Endothelial cell of umbilical vein (primary cell): ENCODE results near the gene SULT1E1. TPM values are rescaled to one million over a fixed set of nuclear protein-coding genes. Genes with fewer than 3 reads are reported as not detected.
A peak's percentile ranks its signal among the peaks of the same experiment; 100 is the strongest.

Experiments used
- BruUV-seq: library from RNA; stranded (reverse); fragments of 400-500 nt; replicated peaks from 2 replicates; lab custom pipeline; 2021; lab: Mats Ljungman, UMichigan
- CTCF ChIA-PET: fragments of 300-600, 350-600 bp; sonication (Branson Sonifier 250); formaldehyde crosslinking; loops from one replicate; lab custom pipeline; 2021; ENCODE audit warnings: antibody characterized with exemption, inconsistent platforms; lab: Charles Lee
- POLR2A ChIA-PET: fragments of 300-600, 350-600 bp; sonication (Branson Sonifier 250); formaldehyde crosslinking; loops from one replicate; lab custom pipeline; 2021; ENCODE audit warnings: antibody characterized with exemption, inconsistent platforms; lab: Charles Lee
- DNase-seq: peaks from one replicate; pipeline ENCODE4 v3.0.0-alpha.2; 2011; ENCODE audit warnings: low read depth, low spot score
- FAIRE-seq: peaks from 2 replicates; lab custom pipeline; 2011; peaks lifted over from hg19 to GRCh38; lab: Jason Lieb, UNC
- H2AFZ ChIP-seq: 2 replicates; pipeline ENCODE4 v1.6.0; 2012; ENCODE audit warnings: low read depth, low read length, control low read depth, inconsistent platforms
- H3K27ac ChIP-seq: 2 replicates; pipeline ENCODE4 v1.5.1; 2011; ENCODE audit warnings: low read depth, mild to moderate bottlenecking, control low read depth, low read length, moderate library complexity; ENCODE audit not compliant: insufficient read depth
- H3K27me3 ChIP-seq, 2 experiments: 2 replicates each; pipeline versions ENCODE4 v1.6.0 to v1.6.1; 2011; ENCODE audit warnings: low read length in 2 of 2, mixed read lengths in 1 of 2; ENCODE audit not compliant: control insufficient read depth in 2 of 2, insufficient read depth in 2 of 2
- H3K36me3 ChIP-seq, 2 experiments: 2 replicates in 1 of 2; 3 replicates in 1 of 2; pipeline ENCODE4 v1.5.1; 2011; ENCODE audit warnings: low read length in 2 of 2, mild to moderate bottlenecking in 1 of 2, moderate library complexity in 1 of 2; ENCODE audit not compliant: control insufficient read depth in 2 of 2, insufficient read depth in 2 of 2; ENCODE audit errors: extremely low read depth in 1 of 2
- H3K4me1 ChIP-seq: 3 replicates; pipeline ENCODE4 v1.5.1; 2011; ENCODE audit warnings: mild to moderate bottlenecking, low read length; ENCODE audit not compliant: control insufficient read depth, insufficient read depth; ENCODE audit errors: extremely low read depth
- H3K4me2 ChIP-seq: 2 replicates; pipeline ENCODE4 v1.6.1; 2011; ENCODE audit warnings: low read length, control low read depth, mixed read lengths; ENCODE audit not compliant: insufficient read depth
- H3K4me3 ChIP-seq, 3 experiments: fragments of 200-600 bp in 1 of 3; sonication (generic), shearing (Covaris generic) in 1 of 3; replicated peaks in 1 of 3; 2 replicates each; pipeline ENCODE4 v1.5.1; 2011 to 2016; ENCODE audit warnings: control low read depth in 3 of 3, low read length in 3 of 3, mild to moderate bottlenecking in 2 of 3, inconsistent platforms in 1 of 3, low read depth in 1 of 3, moderate library complexity in 1 of 3; ENCODE audit not compliant: insufficient read depth in 1 of 3
- H3K79me2 ChIP-seq: 2 replicates; pipeline ENCODE4 v1.6.0; 2012; ENCODE audit warnings: low read length, inconsistent platforms; ENCODE audit not compliant: control insufficient read depth, insufficient read depth
- H3K9ac ChIP-seq: replicated peaks from 2 replicates; pipeline ENCODE3; 2011; ENCODE audit warnings: low read length, control low read depth; ENCODE audit not compliant: insufficient read depth; ENCODE audit errors: extremely low read depth
- H3K9me1 ChIP-seq: replicated peaks from 3 replicates; pipeline ENCODE4 v1.6.0; 2011; ENCODE audit warnings: mild to moderate bottlenecking, low read length; ENCODE audit not compliant: control insufficient read depth, insufficient read depth; ENCODE audit errors: extremely low read depth
- H3K9me3 ChIP-seq: replicated peaks from 2 replicates; pipeline ENCODE4 v1.5.1; 2012; ENCODE audit warnings: low read length, inconsistent platforms; ENCODE audit not compliant: control insufficient read depth, insufficient read depth
- H4K20me1 ChIP-seq: replicated peaks from 2 replicates; pipeline ENCODE3; 2011; ENCODE audit warnings: mild to moderate bottlenecking, low read length; ENCODE audit not compliant: control insufficient read depth, insufficient read depth; ENCODE audit errors: extremely low read depth
- EZH2 ChIP-seq: IDR thresholded peaks from 2 replicates; pipeline ENCODE4 v1.6.1; 2012; ENCODE audit warnings: borderline replicate concordance, low read depth, mild to moderate bottlenecking, moderate library complexity, low read length, inconsistent platforms; ENCODE audit not compliant: severe bottlenecking
- FOS ChIP-seq: IDR thresholded peaks from 2 replicates; pipeline ENCODE4 v1.6.1; 2011; ENCODE audit warnings: mild to moderate bottlenecking, low read length, moderate library complexity, borderline replicate concordance; ENCODE audit not compliant: insufficient read depth
- GATA2 ChIP-seq: IDR thresholded peaks from 2 replicates; pipeline ENCODE4 v1.7.0; 2011; ENCODE audit warnings: low read depth, mild to moderate bottlenecking, moderate library complexity, mixed read lengths, low read length; ENCODE audit not compliant: insufficient read length, insufficient read depth
- JUN ChIP-seq: IDR thresholded peaks from 2 replicates; pipeline ENCODE4 v1.6.1; 2011; ENCODE audit warnings: borderline replicate concordance, low read depth; ENCODE audit not compliant: insufficient read length, insufficient read depth
- MYC ChIP-seq: IDR thresholded peaks from one replicate; pipeline ENCODE4 v1.6.1; 2011; ENCODE audit warnings: mild to moderate bottlenecking, low read depth, low read length
- POLR2A ChIP-seq: IDR thresholded peaks from 2 replicates; pipeline ENCODE4 v1.6.1; 2012; ENCODE audit warnings: low read depth, mild to moderate bottlenecking, control low read depth, low read length
- POLR2AphosphoS5 ChIP-seq: IDR thresholded peaks from 2 replicates; pipeline ENCODE4 v1.6.1; 2012; ENCODE audit warnings: low read depth, mild to moderate bottlenecking, control low read depth, low read length, moderate library complexity; ENCODE audit not compliant: insufficient read depth
- dilution Hi-C: fragments of 300-500 bp; cut with MboI; formaldehyde crosslinking; loops from one replicate; pipeline ENCODE4 v1.15.0; 2019; ENCODE audit warnings: low sequenced_read_pairs; ENCODE audit not compliant: extremely low pct_ligation_motif_present
- intact Hi-C: fragments of 100-400 bp; cut with micrococcal nuclease; formaldehyde crosslinking; loops from one replicate; pipeline ENCODE4 v1.10.0; 2022
- polyA plus RNA-seq, 4 experiments: library from polyadenylated mRNA; depleted of rRNA in 3 of 4; stranded (reverse) in 3 of 4; unstranded in 1 of 4; fragments of >200 nt; gene quantifications; 2 replicates each; pipeline versions ENCODE4 v1.2.1 to v1.2.3, GENCODE V29; 2011 to 2012; ENCODE audit warnings: missing spikeins in 1 of 4
- total RNA-seq: library from RNA; stranded (reverse); gene quantifications from 2 replicates; pipeline ENCODE4 v1.2.3, GENCODE V29; 2021
- TF ChIP-seq, protein P1 (sequence below): IDR thresholded peaks from 2 replicates; pipeline ENCODE4 v1.6.1; 2011; ENCODE audit not compliant: insufficient read depth, insufficient read length
- TF ChIP-seq, protein P2 (sequence below), 2 donors: IDR thresholded peaks; 1 replicate in 1 of 2; 2 replicates in 1 of 2; pipeline ENCODE4 v1.5.1; 2011; ENCODE audit warnings: low read length in 2 of 2, mild to moderate bottlenecking in 2 of 2, moderate library complexity in 2 of 2, control low read depth in 1 of 2, inconsistent platforms in 1 of 2, low read depth in 1 of 2; ENCODE audit not compliant: insufficient read depth in 1 of 2; ENCODE audit errors: extremely low read depth in 1 of 2

The SULT1E1 gene
- total and polyA plus RNA-seq, 2 donors (not counting 3 experiments of a cell fraction or from before 2014, with no cell fraction given) = 25.8 to 34.5 TPM

DNA sequence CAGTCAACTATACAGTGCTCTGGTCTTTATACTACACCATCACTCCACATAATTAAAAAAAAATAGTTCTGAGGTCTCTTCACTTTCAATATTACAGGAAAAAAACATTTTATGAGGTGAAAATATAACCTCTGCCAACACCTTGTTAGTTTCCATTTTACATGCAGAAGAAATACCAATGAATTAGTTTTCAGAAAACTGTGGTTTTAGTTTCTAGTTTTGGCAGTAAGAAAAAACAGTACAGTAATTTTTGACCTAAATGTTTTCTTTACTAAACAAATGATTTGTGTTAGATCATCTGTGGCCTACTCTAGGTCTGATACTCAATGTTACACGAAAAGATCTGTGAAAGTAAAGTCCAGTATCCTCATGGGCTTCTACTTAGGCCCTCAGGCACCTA is 10.0 kb downstream of the SULT1E1 start:
- intact Hi-C loops = no loop called here
- Histone ChIP-seq H3K36me3 (no peaks in the 10 kb centered on the region), H3K4me3 (no peak overlapping the region), H3K4me2 (no peak overlapping the region), H3K27ac (no peak overlapping the region), H3K4me1 (peaks cover 11% of the 10 kb centered on the region), H2AFZ (no peak overlapping the region), H4K20me1 (no peaks in the 10 kb centered on the region), H3K9me3 (no peaks in the 10 kb centered on the region), H3K27me3 (no peaks in the 10 kb centered on the region), H3K79me2 (no peaks in the 10 kb centered on the region), H3K9me1 (no peaks in the 10 kb centered on the region), H3K9ac (no peak overlapping the region)
- CTCF ChIA-PET = interaction anchor here (0.8 to 1.3 kb wide), 3 partner anchors 18 to 47 kb away, joined by 3 read pairs; no protein-coding TSS in a partner anchor
- BruUV-seq = no TSS peak
- DNase-seq (no peak), FAIRE-seq (no peak)
- dilution Hi-C loops = no loop called here
- POLR2A ChIA-PET = no interaction called here
- TF ChIP-seq FOS = no peak
- TF ChIP-seq MYC = no peak
- no peak for TF ChIP-seq GATA2
- no peak for TF ChIP-seq POLR2AphosphoS5
- TF ChIP-seq, protein P1, sequence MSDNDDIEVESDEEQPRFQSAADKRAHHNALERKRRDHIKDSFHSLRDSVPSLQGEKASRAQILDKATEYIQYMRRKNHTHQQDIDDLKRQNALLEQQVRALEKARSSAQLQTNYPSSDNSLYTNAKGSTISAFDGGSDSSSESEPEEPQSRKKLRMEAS = no peak
- no peak for TF ChIP-seq JUN
- no peak for TF ChIP-seq POLR2A
- no peak for TF ChIP-seq EZH2

DNA sequence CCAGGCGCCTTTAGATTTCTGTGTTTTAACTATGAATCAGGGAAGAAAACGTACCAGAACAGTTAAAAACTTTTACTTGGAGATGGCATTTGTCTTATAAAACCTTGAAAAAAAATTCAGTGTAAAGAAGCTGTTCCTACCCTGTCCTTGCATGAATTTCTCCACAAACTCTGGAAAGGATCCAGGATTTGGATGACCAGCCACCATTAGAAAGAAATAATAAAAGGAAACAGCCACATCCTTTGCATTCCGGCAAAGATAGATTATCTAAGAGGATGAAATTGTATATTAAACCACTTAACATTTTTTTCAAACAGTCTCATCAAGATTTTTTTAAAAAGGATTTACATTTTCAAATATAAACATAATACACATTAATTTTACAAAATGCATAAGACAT is 10.6 kb downstream of the SULT1E1 start:
- no peaks in the 10 kb centered on the region for H3K27me3 ChIP-seq
- H3K27ac ChIP-seq = no peak overlapping the region
- no peak overlapping the region for H3K4me3 ChIP-seq
- no peaks in the 10 kb centered on the region for H3K36me3 ChIP-seq
- DNase-seq (peak; percentile 74), FAIRE-seq (peak; percentile 75)
- H3K9me1 ChIP-seq = no peaks in the 10 kb centered on the region
- H3K4me2 ChIP-seq = peak overlapping the region; percentile 62
- TF ChIP-seq POLR2AphosphoS5 (no peak), MYC (no peak), FOS (no peak), GATA2 (no peak), JUN (no peak), POLR2A (no peak), EZH2 (no peak)
- TF ChIP-seq, protein P1 = no peak
- TF ChIP-seq, protein P2, sequence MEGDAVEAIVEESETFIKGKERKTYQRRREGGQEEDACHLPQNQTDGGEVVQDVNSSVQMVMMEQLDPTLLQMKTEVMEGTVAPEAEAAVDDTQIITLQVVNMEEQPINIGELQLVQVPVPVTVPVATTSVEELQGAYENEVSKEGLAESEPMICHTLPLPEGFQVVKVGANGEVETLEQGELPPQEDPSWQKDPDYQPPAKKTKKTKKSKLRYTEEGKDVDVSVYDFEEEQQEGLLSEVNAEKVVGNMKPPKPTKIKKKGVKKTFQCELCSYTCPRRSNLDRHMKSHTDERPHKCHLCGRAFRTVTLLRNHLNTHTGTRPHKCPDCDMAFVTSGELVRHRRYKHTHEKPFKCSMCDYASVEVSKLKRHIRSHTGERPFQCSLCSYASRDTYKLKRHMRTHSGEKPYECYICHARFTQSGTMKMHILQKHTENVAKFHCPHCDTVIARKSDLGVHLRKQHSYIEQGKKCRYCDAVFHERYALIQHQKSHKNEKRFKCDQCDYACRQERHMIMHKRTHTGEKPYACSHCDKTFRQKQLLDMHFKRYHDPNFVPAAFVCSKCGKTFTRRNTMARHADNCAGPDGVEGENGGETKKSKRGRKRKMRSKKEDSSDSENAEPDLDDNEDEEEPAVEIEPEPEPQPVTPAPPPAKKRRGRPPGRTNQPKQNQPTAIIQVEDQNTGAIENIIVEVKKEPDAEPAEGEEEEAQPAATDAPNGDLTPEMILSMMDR (IDR thresholded peaks at IDR 0.05; ENCODE audit: extremely low read depth in 1 of 2, insufficient read depth in 1 of 2, low read depth in 1 of 2, low read length in 2 of 2) = no peak
- no peaks in the 10 kb centered on the region for H4K20me1 ChIP-seq
- intact Hi-C loops (no loop called here), dilution Hi-C loops (no loop called here)
- peaks cover 11% of the 10 kb centered on the region for H3K4me1 ChIP-seq
- no peak overlapping the region for H2AFZ ChIP-seq
- ChIA-PET POLR2A (no interaction called here), CTCF (interaction anchor here (0.7 to 1.0 kb wide), 2 partner anchors 9 to 19 kb away, joined by 3 read pairs; no protein-coding TSS in a partner anchor)
- no peak overlapping the region for H3K9ac ChIP-seq
- H3K9me3 ChIP-seq = no peaks in the 10 kb centered on the region
- no peaks in the 10 kb centered on the region for H3K79me2 ChIP-seq
- BruUV-seq = no TSS peak
